ENCODE data around the gene DOK6. TPM values are rescaled to one million over a fixed set of nuclear protein-coding genes. Genes with fewer than 3 reads are reported as not detected.
"Not testable (repeated sequence)": the region's sequence is repeated elsewhere in the genome, so short reads cannot be mapped to it uniquely, and the experiment has no call there.

Gene DOK6
- total RNA-seq, 1 donor from 2014 or later: 9.6 TPM

DNA sequence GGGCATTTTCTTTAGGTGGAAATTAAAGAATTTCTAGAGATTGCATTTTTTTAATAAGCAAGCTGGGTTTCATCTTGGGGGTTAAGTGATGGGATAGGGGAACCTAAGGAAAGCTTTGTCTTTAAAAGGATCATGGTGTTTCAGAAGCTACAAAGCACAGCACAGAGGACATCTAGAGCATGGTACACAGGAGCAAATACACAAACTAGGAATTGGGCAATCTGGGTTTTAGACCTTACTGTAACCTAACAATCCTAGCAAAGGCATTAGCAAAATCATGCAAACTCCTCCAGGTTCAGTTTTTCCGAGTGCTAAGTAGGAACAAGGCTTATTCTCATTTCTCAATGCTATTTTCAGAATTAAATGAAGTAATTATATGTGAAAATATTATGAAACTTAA is 412.9 kb downstream of the DOK6 start:
- no peak for DNase-seq (ENCODE audit: low spot score)

- no peak for DNase-seq (ENCODE audit: low spot score)
Measured at GRCh38 chr18:69814861-69815385, 414.2 kb downstream of the DOK6 start.

- DNase-seq (ENCODE audit: low spot score): no peak
Measured at GRCh38 chr18:69817335-69817940, 416.8 kb downstream of the DOK6 start.

DNA sequence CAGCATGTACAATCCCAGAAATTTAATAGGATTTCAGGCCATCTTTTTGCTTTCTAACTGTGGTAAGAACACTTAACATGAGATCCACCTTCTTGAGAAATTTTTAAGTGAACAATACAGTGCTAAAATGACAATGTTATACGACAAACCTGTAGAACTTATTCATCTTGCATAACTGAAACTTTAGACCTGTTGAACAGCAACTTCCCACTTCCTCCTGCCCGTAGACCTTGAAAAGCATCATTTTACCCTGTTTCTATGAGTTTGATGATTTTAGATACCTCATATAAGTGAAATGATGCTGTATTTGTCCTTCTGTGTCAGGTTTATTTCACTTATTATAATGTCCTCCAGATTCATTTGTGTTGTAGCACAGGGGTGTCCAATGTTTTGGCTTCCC is 418.8 kb downstream of the DOK6 start:
- DNase-seq (ENCODE audit: low spot score): no peak

DNA sequence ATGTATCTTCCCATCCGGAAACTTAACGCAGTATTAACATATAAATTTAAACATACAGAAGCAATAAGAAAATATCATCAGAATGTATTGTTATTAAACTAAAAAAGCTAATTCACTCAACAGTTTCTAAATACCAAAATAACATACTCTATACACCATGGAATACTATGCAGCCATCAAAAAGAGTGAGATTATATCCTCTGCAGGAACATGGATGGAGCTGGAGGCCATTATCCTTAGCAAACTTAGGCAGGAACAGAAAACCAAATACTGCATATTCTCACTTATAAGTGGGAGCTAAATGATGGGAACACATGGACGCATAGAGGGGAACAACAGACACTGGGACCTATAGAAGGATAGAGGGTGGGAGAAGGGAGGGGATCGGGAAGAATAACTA is 419.9 kb downstream of the DOK6 start:
- DNase-seq (ENCODE audit: low spot score): no peak

DNA sequence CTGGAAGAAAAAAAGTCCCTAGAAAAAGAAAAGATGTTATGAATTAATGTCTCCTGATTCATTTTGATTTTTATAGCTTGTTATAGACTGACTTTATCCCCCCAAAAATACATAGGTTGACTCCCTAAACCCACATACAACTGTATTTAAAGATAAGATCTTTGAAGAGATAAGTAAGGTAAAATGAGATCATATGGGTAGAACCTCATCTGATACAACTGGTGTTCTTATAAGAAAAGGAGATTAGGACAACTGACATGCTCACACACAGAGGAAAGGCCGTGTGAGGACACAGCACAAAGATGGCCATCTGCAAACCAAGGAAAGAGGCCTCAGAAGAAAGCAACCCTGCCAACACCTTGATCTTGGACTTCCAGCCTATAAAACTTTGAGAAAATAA is 429.5 kb downstream of the DOK6 start:
- DNase-seq (ENCODE audit: low spot score): no peak

DNA sequence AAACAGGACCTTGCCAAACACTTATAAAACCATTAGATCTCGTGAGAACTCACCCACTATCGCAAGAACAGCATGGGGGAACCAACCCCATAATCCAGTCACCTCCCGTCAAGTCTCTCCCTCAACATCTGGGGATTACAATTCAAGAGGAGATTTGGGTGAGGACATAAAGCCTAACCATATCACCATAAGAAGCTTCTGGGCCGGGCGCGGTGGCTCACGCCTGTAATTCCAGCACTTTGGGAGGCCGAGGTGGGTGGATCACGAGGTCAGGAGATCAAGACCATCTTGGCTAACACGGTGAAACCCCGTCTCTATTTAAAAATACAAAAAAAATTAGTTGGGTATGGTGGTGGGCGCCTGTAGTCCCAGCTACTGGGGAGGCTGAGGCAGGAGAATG is 434.3 kb downstream of the DOK6 start:
- DNase-seq (ENCODE audit: low spot score): not testable (repeated sequence)

- no peak for DNase-seq (ENCODE audit: low spot score)
Measured at GRCh38 chr18:69838003-69838402, 437.3 kb downstream of the DOK6 start.

DNA sequence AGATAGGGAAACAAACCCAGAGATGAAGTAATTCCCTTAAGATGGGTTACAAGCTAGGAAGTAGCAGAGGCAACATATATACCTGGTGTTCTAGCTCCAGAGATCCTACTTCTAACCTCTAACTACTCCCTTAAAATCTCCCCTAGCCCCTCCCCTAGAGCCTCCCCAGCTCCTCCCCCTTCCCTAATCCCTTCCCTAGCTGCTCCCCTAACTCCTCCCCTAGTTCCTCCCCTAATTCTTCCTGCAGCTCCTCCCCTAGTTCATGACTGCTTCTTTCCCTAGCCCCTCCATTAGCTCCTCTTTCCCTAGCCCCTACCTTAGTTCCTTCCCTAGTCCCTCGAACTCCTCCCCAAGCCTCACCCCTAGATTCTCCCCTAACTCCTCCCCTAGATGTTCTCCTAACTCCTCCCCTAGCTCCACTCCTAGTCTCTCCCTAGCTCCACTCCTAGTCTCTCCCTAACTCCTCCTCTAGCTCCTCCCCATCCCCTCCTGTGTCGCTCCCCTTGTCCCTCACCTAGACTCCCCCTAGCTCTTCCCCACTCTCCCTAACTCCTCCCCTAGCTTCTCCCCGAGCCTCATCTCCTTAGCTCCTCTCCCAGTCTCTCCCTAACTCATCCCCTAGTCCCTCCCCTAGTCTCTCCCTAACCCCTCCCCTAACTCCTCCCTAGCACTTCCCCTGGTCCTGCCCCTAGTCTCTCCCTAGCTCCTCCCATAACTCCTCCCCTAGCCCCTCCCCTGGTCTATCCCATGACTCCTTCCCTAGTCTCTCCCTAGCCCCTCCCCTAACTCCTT is 438.1 kb downstream of the DOK6 start:
- no peak for DNase-seq (ENCODE audit: low spot score)

GRCh38 chr18:69839497-69839896 is 438.8 kb downstream of the DOK6 start:
- no peak for DNase-seq (ENCODE audit: low spot score)

DNA sequence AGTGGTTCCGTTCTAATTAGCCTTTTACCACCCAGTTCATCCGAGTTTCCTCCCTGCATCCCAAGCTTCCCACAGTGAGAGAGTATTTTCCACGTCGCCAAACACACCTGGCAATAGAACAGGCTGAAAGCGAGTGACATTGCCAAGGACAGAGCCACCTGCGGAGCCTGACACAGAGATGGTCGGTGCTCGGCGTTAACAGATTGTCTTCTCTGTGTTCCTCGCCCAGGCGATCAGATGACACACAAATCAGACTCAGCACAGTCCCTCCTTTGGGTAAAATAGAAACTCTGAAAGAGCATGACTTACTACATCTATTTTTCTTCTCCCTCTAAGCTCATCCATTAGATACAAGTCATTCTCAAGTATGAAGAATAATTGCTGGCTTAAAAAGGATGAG is 439.3 kb downstream of the DOK6 start:
- no peak for DNase-seq (ENCODE audit: low spot score)

GRCh38 chr18:69840445-69840844 is 439.8 kb downstream of the DOK6 start:
- no peak for DNase-seq (ENCODE audit: low spot score)

- no peak for DNase-seq (ENCODE audit: low spot score)
Measured at GRCh38 chr18:69841117-69841516, 440.4 kb downstream of the DOK6 start.

DNA sequence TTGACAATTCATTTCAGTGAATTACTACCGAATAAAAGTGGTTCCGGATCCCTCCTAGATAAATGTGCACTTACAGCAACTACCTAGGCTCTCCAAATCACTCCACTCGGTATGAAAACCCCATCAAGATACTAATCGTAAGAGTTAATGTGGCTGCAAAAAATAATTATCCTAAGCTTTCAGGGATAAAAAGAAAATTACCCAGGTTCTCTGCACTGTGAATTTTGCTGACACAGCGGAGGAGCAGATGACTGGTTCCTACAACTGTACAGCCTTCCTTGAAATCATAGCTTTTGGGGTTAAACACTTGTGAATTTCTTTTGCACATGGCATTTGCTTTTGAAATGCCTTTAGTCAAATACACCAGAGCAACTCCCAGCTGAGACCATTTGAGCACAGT is 442.3 kb downstream of the DOK6 start:
- no peak for DNase-seq (ENCODE audit: low spot score)

DNA sequence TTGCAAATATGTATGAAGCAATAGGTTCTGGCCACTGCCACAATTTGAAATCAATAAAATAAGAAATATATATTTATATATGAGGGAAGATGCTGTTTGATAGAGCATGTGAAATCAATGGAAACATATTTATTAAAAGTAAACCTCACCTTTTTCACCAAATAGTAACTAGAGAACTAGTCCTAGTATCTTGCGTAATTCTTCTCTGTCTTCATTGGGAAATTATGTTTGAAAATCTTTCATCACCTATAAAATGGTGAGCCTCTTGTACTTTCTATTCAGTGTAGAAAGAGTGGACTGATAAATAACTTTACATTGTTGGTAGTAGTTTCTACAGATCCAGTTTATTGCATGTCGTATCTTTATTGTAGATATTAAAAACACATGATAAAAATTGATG is 444.0 kb downstream of the DOK6 start:
- DNase-seq (ENCODE audit: low spot score): no peak

GRCh38 chr18:69845593-69846506 is 445.2 kb downstream of the DOK6 start:
- DNase-seq (ENCODE audit: low spot score): no peak

DNA sequence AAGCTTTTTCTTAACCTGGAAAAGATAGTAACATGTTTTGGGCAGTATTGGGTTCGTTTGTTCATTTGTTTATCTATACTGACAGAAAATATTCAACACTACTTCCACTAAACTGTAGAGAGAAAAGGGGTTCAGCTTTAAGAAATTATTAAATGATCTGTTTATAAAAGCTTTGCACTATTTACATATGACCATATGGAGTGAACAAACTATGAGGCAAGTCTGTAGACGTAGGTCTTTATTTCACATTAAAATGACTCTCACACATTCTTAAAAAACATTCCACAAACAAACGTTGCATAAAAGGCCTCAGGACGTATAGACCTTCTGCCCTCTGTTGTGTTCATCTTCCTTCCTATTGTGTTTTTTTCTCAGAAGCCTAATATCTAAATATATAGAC is 452.4 kb downstream of the DOK6 start:
- DNase-seq (ENCODE audit: low spot score): no peak

DNA sequence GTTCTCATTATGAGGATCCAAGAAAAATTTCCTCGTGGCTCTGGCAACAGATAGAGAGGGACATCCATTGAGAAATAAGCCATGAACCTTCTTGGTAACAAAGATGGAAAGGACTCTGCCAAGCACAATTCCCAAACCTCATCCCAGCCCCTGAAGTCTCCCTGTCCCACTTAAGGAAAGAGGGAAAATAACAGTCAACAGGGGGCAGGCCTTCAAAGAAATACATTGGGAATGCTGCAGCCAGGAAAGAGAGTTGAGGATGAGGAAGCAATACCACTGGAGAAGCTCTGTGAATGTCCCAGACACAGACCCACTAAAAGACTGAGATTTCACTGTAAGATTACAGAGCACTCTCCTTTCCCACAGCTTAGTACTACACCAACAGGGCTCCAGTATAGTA is 453.8 kb downstream of the DOK6 start:
- no peak for DNase-seq (ENCODE audit: low spot score)

DNA sequence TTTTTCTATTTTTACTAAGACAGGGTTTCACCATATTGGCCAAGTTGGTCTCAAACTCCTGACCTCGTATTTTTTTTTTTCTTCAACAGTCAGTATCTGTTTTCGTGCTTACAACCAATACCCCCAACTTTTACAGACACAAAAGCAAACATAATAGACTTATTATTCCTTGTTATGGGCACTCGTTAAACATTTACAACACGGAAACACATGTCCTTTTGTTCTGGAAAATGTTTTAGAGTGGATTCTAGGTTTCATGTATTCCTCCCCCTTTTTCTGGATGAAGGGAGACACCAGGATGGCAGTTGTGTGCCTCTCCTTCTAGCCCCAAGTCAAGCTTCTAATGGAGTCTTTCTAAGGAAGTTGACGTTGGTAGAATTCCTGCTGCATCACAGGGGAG is 458.2 kb downstream of the DOK6 start:
- DNase-seq (ENCODE audit: low spot score): no peak

GRCh38 chr18:69864802-69865201 is 464.1 kb downstream of the DOK6 start:
- not testable (repeated sequence) for DNase-seq (ENCODE audit: low spot score)

- DNase-seq (ENCODE audit: low spot score): no peak
Measured at GRCh38 chr18:69865776-69866175, 465.1 kb downstream of the DOK6 start.

- DNase-seq (ENCODE audit: low spot score): no peak
Measured at GRCh38 chr18:69866212-69866611, 465.5 kb downstream of the DOK6 start.
